ENCODE data around the gene C14orf119. TPM values are rescaled to one million over a fixed set of nuclear protein-coding genes. Genes with fewer than 3 reads are reported as not detected.

C14orf119 gene
- total RNA-seq, 1 experiment from 2014 or later: 81.3 TPM

DNA sequence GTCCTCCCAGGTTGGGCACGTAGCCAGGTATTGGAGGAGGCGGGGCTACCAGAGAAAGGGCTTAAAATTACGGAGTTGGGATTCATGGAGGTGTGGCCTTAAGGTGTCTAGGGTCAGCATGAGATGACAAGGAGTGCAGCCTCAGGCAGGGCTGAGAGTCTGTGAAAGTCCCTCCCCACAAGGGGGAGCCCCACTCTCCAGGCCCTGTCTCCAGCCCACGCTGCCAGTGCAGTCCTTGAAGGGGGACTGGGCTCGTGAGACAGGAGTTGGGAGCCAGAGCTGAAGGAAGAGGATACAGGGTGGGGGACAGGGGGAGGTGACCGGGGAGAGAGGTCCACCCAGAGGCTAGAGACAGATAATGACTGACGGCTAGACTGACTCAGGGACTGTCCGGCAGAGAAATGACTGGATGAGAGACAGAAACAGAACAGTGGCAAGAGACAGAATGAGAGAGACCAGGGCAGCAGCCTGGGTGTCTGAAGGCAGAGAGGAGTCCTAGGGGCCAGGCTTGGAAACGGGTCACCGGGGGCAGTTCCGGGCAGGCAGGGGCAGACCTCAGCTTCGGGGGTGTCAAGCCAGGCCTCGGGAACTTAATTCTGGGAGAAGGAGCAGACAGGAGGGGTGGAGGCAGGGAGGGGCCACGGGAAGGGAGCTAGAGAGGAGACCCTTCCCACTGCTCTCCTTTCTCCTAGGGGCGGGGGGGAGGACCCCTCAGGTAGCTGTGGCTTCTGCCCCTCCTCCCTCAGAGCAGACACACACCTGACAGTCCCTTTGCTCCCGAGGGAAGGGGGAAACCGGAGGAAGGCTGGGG is 39.0 kb upstream of the C14orf119 start:
- TF ChIP-seq, protein P1, sequence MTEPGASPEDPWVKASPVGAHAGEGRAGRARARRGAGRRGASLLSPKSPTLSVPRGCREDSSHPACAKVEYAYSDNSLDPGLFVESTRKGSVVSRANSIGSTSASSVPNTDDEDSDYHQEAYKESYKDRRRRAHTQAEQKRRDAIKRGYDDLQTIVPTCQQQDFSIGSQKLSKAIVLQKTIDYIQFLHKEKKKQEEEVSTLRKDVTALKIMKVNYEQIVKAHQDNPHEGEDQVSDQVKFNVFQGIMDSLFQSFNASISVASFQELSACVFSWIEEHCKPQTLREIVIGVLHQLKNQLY (CRISPR knock-in tag; IDR thresholded peaks at IDR 0.05): no peak
- TF ChIP-seq, protein P2, sequence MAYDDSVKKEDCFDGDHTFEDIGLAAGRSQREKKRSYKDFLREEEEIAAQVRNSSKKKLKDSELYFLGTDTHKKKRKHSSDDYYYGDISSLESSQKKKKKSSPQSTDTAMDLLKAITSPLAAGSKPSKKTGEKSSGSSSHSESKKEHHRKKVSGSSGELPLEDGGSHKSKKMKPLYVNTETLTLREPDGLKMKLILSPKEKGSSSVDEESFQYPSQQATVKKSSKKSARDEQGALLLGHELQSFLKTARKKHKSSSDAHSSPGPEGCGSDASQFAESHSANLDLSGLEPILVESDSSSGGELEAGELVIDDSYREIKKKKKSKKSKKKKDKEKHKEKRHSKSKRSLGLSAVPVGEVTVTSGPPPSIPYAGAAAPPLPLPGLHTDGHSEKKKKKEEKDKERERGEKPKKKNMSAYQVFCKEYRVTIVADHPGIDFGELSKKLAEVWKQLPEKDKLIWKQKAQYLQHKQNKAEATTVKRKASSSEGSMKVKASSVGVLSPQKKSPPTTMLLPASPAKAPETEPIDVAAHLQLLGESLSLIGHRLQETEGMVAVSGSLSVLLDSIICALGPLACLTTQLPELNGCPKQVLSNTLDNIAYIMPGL (CRISPR knock-in tag; IDR thresholded peaks at IDR 0.05): peak; percentile 46; the same call in 1 of the 2 replicates
- TF ChIP-seq ETV6 (CRISPR knock-in tag; IDR thresholded peaks at IDR 0.05) (no peak), TEAD1 (CRISPR knock-in tag; IDR thresholded peaks at IDR 0.05) (0 out of 2 replicates have a peak, but pooled peaks have one; percentile 9), NR2C2 (CRISPR knock-in tag; IDR thresholded peaks at IDR 0.05) (no peak), ZNF671 (CRISPR knock-in tag; IDR thresholded peaks at IDR 0.05) (no peak), SMAD3 (CRISPR knock-in tag; IDR thresholded peaks at IDR 0.05; ENCODE audit: borderline replicate concordance) (no peak), NFE2L1 (CRISPR knock-in tag; IDR thresholded peaks at IDR 0.05) (no peak), TCF7 (CRISPR knock-in tag; IDR thresholded peaks at IDR 0.05; ENCODE audit: low read depth) (no peak), KAT7 (CRISPR knock-in tag; IDR thresholded peaks at IDR 0.05; ENCODE audit: borderline replicate concordance) (no peak), JAZF1 (CRISPR knock-in tag; IDR thresholded peaks at IDR 0.05) (no peak), ELF4 (CRISPR knock-in tag; IDR thresholded peaks at IDR 0.05; ENCODE audit: low read depth) (no peak), ZNF317 (CRISPR knock-in tag; IDR thresholded peaks at IDR 0.05; ENCODE audit: borderline replicate concordance, low read depth) (no peak)
- TF ChIP-seq, protein P3, sequence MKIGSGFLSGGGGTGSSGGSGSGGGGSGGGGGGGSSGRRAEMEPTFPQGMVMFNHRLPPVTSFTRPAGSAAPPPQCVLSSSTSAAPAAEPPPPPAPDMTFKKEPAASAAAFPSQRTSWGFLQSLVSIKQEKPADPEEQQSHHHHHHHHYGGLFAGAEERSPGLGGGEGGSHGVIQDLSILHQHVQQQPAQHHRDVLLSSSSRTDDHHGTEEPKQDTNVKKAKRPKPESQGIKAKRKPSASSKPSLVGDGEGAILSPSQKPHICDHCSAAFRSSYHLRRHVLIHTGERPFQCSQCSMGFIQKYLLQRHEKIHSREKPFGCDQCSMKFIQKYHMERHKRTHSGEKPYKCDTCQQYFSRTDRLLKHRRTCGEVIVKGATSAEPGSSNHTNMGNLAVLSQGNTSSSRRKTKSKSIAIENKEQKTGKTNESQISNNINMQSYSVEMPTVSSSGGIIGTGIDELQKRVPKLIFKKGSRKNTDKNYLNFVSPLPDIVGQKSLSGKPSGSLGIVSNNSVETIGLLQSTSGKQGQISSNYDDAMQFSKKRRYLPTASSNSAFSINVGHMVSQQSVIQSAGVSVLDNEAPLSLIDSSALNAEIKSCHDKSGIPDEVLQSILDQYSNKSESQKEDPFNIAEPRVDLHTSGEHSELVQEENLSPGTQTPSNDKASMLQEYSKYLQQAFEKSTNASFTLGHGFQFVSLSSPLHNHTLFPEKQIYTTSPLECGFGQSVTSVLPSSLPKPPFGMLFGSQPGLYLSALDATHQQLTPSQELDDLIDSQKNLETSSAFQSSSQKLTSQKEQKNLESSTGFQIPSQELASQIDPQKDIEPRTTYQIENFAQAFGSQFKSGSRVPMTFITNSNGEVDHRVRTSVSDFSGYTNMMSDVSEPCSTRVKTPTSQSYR (CRISPR knock-in tag; IDR thresholded peaks at IDR 0.05): no peak
- TF ChIP-seq, protein P4, sequence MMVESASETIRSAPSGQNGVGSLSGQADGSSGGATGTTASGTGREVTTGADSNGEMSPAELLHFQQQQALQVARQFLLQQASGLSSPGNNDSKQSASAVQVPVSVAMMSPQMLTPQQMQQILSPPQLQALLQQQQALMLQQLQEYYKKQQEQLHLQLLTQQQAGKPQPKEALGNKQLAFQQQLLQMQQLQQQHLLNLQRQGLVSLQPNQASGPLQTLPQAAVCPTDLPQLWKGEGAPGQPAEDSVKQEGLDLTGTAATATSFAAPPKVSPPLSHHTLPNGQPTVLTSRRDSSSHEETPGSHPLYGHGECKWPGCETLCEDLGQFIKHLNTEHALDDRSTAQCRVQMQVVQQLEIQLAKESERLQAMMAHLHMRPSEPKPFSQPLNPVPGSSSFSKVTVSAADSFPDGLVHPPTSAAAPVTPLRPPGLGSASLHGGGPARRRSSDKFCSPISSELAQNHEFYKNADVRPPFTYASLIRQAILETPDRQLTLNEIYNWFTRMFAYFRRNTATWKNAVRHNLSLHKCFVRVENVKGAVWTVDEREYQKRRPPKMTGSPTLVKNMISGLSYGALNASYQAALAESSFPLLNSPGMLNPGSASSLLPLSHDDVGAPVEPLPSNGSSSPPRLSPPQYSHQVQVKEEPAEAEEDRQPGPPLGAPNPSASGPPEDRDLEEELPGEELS (CRISPR knock-in tag; IDR thresholded peaks at IDR 0.05): no peak
- TF ChIP-seq, protein P5, sequence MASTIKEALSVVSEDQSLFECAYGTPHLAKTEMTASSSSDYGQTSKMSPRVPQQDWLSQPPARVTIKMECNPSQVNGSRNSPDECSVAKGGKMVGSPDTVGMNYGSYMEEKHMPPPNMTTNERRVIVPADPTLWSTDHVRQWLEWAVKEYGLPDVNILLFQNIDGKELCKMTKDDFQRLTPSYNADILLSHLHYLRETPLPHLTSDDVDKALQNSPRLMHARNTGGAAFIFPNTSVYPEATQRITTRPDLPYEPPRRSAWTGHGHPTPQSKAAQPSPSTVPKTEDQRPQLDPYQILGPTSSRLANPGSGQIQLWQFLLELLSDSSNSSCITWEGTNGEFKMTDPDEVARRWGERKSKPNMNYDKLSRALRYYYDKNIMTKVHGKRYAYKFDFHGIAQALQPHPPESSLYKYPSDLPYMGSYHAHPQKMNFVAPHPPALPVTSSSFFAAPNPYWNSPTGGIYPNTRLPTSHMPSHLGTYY (CRISPR knock-in tag; IDR thresholded peaks at IDR 0.05): no peak
- TF ChIP-seq, protein P6, sequence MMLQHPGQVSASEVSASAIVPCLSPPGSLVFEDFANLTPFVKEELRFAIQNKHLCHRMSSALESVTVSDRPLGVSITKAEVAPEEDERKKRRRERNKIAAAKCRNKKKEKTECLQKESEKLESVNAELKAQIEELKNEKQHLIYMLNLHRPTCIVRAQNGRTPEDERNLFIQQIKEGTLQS (CRISPR knock-in tag; conservative IDR thresholded peaks at IDR 0.05): no peak
- TF ChIP-seq, protein P7, sequence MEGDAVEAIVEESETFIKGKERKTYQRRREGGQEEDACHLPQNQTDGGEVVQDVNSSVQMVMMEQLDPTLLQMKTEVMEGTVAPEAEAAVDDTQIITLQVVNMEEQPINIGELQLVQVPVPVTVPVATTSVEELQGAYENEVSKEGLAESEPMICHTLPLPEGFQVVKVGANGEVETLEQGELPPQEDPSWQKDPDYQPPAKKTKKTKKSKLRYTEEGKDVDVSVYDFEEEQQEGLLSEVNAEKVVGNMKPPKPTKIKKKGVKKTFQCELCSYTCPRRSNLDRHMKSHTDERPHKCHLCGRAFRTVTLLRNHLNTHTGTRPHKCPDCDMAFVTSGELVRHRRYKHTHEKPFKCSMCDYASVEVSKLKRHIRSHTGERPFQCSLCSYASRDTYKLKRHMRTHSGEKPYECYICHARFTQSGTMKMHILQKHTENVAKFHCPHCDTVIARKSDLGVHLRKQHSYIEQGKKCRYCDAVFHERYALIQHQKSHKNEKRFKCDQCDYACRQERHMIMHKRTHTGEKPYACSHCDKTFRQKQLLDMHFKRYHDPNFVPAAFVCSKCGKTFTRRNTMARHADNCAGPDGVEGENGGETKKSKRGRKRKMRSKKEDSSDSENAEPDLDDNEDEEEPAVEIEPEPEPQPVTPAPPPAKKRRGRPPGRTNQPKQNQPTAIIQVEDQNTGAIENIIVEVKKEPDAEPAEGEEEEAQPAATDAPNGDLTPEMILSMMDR (IDR thresholded peaks at IDR 0.05): peak; percentile 62
- TF ChIP-seq, protein P8, sequence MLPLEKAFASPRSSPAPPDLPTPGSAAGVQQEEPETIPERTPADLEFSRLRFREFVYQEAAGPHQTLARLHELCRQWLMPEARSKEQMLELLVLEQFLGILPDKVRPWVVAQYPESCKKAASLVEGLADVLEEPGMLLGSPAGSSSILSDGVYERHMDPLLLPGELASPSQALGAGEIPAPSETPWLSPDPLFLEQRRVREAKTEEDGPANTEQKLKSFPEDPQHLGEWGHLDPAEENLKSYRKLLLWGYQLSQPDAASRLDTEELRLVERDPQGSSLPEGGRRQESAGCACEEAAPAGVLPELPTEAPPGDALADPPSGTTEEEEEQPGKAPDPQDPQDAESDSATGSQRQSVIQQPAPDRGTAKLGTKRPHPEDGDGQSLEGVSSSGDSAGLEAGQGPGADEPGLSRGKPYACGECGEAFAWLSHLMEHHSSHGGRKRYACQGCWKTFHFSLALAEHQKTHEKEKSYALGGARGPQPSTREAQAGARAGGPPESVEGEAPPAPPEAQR (CRISPR knock-in tag; IDR thresholded peaks at IDR 0.05): no peak
- Mint-ChIP-seq H3K9me3 (no peaks in the 10 kb centered on the region), H3K4me1 (peaks cover 16% of the 10 kb centered on the region), H3K4me3 (peak overlapping the region; percentile 71), H3K36me3 (peaks cover 20% of the 10 kb centered on the region), H3K27ac (no peak overlapping the region; the same call in 1 of the 2 replicates), H3K27me3 (ENCODE audit: low read depth) (peaks cover 5% of the 10 kb centered on the region; the same call in 1 of the 2 replicates)
- ChIA-PET CTCF (interaction anchor here (0.8 to 8.8 kb wide), 21 partner anchors 12 to 126 kb away, joined by 3 to 224 read pairs (median 9); partner anchors contain the start of genes ACIN1, AJUBA, C14orf119 and HAUS4), POLR2A (interaction anchor here (0.7 to 1.7 kb wide), 4 partner anchors 39 to 74 kb away, joined by 4 to 5 read pairs (median 4); partner anchors contain the start of genes ACIN1, AJUBA and C14orf119)
- peak; percentile 65 for ATAC-seq
- peak; percentile 81 for DNase-seq (ENCODE audit: low spot score)

Data from WTC11 (cell line).